ENCODE measurements around the gene TP73.
"Not testable (repeated sequence)": the region's sequence is repeated elsewhere in the genome, so short reads cannot be mapped to it uniquely, and the experiment has no call there.

Gene TP73

DNA sequence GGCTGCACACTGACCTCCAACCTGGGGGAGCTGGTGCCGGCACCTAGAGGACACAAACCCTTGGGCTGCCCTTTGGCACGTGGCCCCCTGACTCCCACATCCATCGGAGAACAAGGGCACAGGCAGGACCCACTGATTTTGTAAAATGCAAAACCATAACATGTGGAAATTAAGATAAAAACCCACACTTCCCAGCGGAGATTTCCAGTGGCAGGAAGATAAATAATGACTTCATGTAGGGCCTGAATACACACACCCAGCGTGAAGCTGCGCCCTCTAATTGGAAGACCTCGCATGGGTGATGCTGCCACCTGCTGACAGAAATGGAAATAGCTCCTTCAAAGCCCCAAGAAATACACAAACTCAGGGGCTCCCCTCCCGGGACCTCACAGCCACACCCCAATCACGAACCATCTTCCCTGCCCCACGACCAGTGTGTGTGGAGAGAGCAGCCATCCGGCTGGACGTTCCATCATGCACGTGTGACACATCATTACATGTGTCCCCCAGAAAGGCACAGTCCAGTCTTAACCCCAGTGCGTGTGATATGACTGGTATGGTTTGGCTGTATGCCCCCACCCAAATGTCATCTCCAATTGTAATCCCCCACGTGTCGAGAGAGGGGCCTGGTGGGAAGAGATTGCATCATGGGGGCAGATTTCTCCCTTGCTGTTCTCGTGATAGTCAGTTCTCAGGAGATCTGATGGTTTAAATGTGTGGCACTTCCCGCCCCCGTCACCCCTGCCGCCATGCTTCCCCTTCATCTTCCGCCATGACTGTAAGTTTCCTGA, 33.2 kb upstream of the TP73 start:
- DNase-seq (ENCODE audit: low read depth, low spot score) = peak; percentile 28

DNA sequence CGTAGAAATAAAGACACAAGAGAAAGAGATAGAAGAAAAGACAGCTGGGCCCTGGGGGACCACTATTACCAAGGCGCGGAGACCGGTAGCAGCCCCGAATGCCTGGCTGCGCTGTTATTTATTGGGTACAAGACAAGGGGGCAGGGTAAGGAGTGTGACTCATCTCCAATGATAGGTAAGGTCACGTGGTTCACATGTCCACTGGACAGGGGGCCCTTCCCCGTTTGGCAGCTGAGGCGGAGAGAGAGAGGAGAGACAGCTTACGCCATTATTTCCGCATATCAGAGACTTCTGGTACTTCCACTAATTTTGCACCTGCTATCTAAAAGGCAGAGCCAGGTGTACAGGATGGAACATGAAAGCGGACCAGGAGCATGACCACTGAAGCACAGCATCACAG, 31.6 kb upstream of the TP73 start:
- DNase-seq (ENCODE audit: low read depth, low spot score) = no peak

DNA sequence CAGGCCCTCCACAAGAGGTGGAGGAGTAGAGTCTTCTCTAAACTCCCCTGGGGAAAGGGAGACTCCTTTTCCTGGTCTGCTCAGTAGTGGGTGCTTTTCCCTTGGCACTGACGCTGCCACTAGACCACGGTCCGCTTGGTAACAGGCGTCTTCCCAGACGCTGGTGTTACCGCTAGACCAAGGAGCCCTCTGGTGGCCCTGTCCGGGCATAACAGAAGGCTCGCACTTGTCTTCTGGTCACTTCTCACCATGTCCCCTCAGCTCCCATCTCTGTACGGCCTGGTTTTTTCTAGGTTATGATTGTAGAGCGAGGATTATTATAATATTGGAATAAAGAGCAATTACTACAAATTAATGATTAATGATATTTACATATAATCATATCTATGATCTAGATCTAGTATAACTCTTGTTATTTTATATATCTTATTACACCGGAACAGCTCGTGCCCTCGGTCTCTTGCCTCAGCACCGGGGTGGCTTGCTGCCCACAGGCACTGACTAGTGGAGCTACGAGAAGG, 31.1 kb upstream of the TP73 start:
- not testable (repeated sequence) for DNase-seq (ENCODE audit: low read depth, low spot score)

DNA sequence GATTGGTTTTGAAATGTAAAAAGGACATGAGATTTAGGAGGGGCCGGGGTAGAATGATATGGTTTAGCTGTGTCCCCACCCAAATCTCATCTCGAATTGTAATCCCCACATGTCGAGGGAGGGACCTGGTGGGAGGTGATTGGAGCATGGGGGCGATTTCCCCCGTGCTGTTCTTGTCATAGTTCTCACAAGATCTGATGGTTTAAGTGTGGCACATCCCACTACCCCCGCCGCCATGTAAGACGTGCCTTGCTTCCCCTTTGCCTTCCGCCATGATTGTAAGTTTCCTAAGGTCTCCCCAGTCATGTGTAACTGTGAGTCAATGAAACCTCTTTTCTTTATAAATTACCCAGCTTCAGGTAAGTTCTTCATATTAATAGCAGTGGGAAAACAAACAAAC, 30.2 kb upstream of the TP73 start:
- not testable (repeated sequence) for DNase-seq (ENCODE audit: low read depth, low spot score)

DNA sequence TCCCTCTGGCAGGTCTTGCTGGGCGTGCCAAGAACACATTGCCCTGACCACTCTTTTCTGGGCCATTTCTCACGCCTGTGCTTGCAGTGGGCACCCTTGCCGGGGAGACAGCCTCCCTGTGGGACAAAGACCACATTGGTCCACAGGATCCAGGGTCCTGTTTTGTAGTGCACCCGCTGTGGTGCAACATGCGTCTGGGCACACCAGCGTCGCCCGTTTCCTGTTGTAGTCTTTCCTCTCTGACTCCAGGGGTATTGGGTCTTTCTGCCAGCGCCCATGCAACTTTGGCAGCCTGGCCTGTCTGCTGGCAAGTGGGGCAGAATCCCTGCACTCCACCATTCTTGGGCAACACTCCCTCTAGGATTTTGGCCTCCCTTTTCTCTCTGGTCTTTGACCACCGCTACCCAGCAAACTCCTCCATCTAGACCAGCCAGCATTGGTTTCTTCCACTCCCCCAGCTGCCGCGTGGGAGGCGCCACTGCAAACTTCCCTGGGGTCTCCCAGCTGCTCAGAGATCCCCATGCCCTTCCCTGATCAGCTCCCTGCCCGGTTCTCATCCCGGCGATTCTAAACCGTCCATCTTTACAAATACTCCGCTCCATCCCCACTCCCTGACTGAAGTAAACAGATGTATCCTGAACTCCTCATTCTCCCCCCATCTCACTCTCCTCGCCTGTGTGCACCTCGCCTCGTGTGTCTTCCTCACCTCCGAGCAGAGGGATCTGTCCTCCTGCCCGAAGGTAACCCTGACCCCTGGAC, 28.7 kb upstream of the TP73 start:
- no peak for DNase-seq (ENCODE audit: low read depth, low spot score)

DNA sequence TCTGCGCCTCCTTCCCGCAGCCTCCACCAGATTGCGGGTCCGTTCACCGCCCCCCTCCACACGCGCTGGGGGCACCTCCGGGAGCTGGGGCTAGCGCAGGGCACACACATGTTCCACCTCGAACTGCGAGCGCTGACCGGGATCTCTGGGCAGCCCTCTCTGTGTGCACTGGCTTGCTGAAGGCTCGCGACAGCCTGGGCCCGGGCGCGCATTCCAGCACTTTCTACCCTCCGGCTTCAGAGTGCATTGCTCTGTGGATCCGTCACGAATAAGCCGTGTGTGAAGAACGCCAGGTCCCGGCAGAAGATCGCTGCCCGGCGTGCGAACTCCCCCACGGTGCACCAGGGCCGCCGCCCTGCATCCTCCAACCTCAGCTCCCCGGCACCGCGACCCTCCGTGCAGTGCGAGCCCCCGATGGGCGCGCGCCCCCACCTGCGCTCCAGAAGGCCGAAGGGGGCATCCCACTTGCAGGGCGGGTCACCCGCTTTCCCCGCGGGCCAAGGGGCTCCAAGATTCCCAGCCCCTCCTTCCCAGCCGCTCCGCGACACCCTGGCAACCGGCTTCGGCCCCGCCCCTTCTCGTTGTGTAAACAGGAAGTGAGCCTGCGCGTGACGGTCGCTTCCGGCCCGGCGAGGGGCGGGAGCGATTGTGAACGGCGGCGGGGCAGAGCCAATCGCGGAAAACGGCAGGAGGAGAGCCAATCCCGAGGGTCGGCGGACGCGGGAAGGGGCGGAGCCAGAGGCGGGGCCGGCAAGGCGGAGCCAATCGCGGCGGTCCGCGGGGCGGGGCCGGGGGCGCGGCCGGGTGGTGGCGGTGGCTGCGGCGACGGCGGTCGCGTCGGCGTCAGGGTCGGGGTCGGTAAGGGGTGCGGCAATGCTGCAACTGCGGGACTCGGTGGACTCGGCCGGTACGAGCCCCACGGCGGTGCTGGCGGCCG, 27.8 kb upstream of the TP73 start, which contains the start of gene TPRG1L:
Gene TPRG1L, plus strand, starts transcription at position 816 of the 937 bp plus-strand sequence. Its CDS starts 58 bp downstream, at position 874.
- DNase-seq (ENCODE audit: low read depth, low spot score) = peak; percentile 87

DNA sequence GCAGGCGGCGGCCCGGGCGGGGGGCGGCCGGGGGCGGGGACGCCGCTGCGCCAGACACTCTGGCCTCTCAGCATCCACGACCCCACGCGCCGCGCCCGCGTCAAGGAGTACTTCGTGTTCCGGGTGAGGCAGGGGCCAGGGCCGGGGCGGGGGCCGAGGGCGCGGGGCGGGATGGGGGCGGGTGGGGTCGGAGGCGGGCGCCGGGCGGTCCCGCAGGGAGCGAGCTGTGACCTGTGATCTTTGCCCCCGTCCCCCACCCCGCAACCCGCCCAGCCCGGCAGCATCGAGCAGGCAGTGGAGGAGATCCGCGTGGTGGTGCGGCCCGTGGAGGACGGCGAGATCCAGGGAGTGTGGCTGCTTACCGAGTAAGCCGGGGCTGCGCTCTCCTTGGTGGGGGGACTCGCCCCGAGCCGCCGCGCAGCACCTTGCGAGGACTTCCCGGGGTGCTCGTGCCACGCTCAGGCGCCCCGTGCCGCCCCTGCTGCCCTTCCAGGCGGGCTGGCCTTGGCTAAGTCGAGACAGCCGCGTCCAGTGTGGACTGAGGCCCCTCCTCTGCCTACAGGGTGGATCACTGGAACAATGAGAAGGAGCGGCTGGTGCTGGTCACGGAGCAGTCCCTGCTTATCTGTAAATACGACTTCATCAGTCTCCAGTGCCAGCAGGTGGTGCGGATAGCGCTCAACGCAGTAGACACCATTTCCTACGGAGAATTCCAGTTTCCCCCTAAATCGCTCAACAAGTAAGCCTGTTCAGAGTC, 27.0 kb upstream of the TP73 start:
- DNase-seq (ENCODE audit: low read depth, low spot score) = no peak

DNA sequence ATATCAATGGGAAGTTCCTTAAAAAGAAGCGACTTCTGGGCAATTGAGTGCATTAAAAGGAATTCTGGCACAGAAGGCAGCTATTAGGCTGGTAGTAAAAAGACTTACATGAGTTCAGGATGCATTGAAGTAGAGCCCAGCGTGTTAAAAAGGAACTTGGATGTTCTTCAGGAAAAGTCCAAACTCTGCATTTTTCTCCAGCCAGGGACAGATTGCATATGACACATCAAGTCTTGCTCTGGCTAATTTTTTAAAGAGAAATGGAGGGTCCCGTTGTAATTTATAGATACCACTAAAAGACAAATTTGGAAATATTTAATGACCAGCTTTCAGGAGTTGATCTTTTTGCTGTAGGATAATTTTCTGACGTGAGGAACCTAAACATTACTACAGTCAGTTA, 26.3 kb upstream of the TP73 start:
- DNase-seq (ENCODE audit: low read depth, low spot score) = no peak

DNA sequence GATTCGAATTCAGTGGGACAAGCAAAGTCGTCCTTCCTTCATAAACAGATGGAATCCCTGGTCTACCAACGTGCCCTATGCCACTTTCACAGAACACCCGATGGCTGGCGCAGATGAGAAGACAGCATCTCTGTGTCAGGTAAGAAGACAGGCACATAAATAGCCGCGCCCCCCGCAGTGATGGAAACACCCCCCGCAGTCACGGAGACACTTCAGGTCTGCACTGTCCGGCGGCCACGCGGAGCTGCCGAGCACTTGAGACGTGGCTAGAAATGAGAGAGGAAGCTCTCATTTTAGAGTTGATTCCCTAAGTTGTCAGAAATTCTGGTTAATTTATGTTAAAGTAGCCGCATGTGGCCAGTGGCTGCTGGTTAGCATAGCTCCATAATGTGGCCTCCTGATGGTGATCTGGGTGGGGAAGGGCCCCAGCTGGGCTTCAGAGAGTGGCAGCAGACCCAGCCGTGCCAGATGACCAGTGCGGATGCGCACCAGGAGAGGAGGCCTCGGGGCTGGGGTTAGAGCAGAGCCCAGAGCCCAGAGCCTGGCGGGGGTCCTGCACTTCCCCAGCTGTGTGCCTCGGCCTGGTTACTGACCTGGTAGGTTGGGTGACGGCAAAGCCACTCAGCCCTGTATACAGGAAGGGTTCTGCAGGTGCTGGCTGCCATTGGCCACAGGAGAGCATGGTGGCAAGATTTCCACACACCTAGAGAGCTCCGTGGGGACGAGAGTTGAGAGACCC, 24.6 kb upstream of the TP73 start:
- DNase-seq (ENCODE audit: low read depth, low spot score) = no peak

DNA sequence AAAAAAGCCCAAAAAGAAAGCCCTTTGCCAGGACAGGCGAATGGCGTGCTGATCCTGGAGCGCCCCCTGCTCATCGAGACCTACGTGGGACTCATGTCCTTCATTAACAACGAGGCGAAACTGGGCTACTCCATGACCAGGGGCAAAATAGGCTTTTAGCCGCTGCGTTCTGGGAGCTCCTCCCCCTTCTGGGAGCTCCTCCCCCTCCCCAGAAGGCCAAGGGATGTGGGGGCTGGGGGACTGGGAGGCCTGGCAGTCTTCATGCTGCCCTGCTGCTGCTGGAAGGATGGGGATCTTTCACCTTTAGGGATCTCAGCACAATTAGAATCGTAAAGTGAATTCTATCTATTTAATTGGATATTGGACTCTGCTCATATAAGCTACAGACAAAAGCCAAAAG, 23.9 kb upstream of the TP73 start:
- no peak for DNase-seq (ENCODE audit: low read depth, low spot score)

DNA sequence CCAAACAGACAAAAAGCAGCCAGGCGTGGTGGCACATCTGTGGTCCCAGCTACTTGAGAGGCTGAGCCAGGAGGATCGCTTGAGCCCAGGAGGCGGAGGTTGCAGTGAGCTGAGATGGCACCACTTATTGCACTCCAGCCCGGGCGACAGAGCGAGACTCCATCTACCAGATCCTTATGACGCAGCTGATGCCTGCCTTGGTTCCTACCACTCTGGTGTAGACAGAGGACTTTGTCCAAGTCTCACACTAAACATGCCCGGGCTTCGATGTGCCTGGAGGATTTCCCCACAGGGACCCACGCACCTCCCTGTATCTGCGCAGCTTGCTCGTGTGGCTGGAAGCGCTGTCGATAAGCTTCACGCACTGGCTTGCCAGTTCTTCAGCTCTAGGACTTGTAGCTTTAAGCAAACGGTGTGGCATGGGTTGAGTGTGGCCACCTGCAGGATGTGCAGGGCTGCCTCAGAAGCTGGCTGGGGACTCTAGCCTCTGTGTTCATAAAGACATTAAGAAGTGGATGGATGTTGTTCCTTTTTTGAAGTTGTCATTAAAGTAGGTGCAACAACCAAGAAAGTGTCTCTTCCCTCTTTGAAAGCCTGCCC, 22.7 kb upstream of the TP73 start:
- DNase-seq (ENCODE audit: low read depth, low spot score) = no peak

DNA sequence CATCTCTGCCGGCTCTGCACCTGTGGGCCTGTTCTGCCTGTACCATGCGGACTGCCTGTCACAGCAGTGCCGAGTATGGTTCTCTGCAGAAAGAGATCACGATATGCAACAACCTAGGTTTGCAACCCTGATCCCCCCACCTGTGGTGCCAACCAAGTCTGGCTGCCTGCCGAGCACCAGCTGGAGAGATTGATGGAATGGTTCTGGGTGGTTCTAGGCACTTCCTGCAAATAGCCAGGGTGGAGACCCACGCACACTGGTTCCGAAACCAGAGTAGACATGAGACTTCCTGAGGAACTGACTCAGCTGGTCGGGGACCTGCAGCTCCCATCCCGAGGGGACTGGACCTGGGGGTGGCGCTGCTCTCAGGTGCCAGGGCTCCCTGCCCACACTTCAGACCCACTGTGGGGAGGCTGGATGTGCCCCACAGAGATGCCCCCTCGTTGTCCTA, 22.1 kb upstream of the TP73 start:
- DNase-seq (ENCODE audit: low read depth, low spot score) = no peak

DNA sequence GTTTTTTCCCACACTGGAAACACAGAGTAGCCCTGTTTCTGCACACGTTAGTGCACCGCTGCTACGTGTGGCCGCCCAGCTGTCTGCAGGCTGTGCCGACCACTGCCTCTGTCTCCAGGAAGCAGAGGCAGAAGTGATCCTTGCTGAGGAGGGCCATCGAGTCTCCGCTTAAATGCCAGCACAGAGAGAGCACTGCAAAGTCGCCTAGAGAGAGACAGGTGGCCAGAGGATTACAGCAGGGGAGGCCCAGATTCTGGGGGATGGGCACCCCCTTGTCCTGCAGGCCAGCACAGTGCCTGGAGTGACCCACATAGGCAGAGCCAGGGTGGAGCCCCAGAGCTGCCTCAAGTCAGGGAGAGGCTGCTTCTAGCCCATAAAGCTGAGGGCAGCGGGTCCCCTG, 21.4 kb upstream of the TP73 start:
- no peak for DNase-seq (ENCODE audit: low read depth, low spot score)

DNA sequence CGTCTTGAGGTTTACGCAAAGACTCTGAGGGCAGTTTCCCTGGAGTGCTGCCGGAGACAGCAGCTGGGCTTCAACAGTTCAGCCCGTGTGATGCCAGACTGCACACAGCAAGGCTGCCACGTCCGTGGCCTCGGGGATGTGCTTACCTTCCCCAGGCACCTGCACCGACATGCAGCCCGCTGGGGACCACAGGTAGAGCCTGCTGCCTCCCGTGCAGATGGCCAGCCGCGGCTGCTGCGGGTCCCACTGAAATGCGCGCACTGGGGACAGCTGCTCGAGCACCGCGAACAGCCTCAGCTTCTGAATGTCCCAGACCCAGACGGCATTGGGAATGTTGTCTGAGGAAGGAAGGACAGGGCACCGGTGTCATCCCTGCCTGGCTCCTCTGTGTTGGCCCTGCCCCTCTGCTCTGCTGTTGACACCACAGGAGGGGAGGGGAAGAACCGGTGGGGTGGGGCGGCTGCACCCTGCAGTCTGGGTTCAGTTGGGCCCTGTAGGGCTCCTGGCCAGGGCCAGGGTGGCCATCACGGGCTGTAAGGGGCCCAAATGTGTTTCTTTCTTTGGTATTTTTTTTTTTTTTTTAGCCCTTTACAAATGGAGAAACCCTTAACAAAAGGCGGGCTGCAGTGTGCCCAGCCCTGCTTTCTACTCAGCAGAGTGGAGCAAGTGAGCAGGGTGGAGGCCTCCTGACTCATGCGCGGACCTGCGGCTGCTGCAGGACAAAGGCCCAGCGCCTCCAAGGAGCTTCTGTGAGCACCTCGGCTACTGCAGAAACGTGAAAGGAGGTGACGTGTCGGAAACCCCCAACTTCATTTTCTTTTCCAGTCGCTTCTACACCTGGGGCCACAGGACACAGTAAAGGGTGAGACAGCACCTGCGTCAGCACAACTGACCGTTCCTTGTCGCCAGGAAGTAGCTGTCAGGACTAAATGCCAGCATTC, 20.7 kb upstream of the TP73 start:
- DNase-seq (ENCODE audit: low read depth, low spot score) = no peak

DNA sequence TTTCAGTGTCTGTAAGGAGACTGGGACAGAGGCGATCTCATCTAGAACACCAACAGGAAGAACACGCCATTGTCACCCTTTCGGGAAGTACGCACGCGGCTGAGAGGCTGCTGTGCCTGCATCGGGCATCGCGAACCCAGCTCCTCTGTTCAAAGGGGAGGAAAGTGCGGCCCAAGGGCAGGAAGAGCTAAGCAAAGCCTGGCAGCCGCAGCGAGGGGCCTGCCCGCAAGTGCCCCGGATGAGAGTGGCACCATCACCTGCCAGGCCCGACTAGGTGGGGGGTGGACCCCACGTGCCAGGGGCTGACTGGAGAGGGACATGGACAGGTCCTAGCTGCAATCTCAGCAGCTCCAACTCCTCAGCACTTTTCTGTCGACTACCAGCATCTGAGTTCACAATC, 20.0 kb upstream of the TP73 start:
- DNase-seq (ENCODE audit: low read depth, low spot score) = no peak

DNA sequence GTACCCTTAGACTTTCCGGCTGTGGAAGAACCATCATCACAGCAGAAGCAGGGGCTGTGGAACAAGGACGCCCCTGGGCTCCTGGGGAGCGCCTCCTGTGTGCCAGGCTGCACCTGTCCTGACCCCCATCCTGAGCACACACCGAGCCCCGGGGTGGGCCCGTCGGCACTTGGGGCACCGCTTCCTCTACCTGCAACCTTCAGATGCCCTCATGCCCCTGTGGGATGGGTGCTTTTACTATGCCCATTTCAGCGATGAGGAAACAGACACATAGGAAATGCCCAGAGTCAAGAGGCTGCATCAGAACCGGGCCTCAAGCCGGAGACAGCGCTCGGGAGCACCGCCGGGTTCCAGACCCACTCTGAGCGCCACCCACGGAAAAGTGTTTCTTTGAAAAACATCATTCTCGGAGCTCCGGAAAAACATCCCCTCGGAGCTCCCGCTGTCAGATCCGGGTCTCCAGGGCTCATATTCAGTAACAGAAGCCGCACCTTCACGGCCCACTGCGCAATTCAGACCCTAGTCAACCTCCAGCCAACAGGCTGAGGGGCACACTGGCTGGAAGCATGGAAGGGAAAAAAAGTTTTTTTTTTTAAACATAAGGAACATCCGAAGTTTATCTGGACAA, 19.5 kb upstream of the TP73 start:
- no peak for DNase-seq (ENCODE audit: low read depth, low spot score)

DNA sequence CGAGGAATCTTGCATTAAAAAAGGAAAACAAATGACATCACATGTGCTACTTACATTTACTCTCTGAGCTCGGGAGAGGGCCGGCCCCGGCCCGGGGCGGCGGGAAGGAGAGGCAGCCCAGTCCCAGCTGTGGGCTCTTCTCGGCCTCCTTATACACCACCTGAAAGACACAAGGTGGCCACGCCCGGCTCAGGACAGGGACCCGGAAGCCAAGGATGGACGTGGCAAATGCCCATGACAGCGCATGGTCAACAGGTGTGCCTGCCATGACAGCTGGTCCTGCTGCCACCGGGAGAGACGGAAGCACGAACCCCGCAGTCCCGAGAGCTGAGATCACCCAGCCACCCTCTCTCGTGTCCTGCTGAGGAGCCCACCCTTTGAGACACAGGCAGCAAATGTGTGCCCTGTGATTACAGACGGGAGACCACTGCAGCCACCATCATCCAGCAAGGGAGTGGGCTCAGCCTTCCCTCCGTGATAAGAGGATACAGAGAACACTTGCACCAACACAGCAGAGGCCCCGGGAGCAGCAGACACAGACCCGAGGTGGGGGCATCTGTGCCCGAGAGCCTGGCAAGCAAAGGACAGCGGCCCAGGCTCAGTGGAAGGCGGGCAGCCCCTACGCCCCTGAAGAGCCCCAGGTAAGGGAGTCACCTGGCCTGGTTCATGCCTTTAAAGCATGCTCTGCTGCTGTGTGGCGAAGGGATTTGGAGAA, 18.8 kb upstream of the TP73 start:
- no peak for DNase-seq (ENCODE audit: low read depth, low spot score)

Measured in smooth muscle cell of the brain vasculature (primary cell).